ENCODE data around the gene CLEC1B. TPM values are rescaled to one million over a fixed set of nuclear protein-coding genes. Genes with fewer than 3 reads are reported as not detected.
"Not testable (repeated sequence)": the region's sequence is repeated elsewhere in the genome, so short reads cannot be mapped to it uniquely, and the experiment has no call there.

Gene CLEC1B
- total and polyA plus RNA-seq, 2 donors (not counting 3 experiments of a cell fraction or from before 2014, with no cell fraction given): not detected

GRCh38 chr12:9975614-9976013 lies 23.3 kb downstream of the CLEC1B start:
- Histone ChIP-seq H3K27me3 (ENCODE audit: control insufficient read depth in 2 of 2, insufficient read depth in 2 of 2, low read length in 2 of 2) (peaks cover 4 to 5% of the 10 kb centered on the region in 2 experiments), H3K9ac (replicated peaks; ENCODE audit: extremely low read depth, insufficient read depth, low read length) (no peak overlapping the region), H3K9me1 (replicated peaks; ENCODE audit: control insufficient read depth, extremely low read depth, insufficient read depth, low read length) (no peaks in the 10 kb centered on the region), H4K20me1 (replicated peaks; ENCODE audit: control insufficient read depth, extremely low read depth, insufficient read depth, low read length) (no peaks in the 10 kb centered on the region), H2AFZ (ENCODE audit: low read depth, low read length) (no peak overlapping the region), H3K27ac (ENCODE audit: insufficient read depth, low read depth, low read length) (no peak overlapping the region), H3K36me3 (ENCODE audit: control insufficient read depth in 2 of 2, extremely low read depth in 1 of 2, insufficient read depth in 2 of 2, low read length in 2 of 2) (no peaks in the 10 kb centered on the region), H3K4me2 (ENCODE audit: insufficient read depth, low read length) (no peak overlapping the region), H3K9me3 (replicated peaks; ENCODE audit: control insufficient read depth, insufficient read depth, low read length) (no peaks in the 10 kb centered on the region), H3K4me3 (replicated peaks in 1 of 3; ENCODE audit: insufficient read depth in 1 of 3, low read depth in 1 of 3, low read length in 3 of 3) (no peak overlapping the region), H3K79me2 (ENCODE audit: control insufficient read depth, insufficient read depth, low read length) (no peaks in the 10 kb centered on the region), H3K4me1 (ENCODE audit: control insufficient read depth, extremely low read depth, insufficient read depth, low read length) (no peaks in the 10 kb centered on the region)
- dilution Hi-C loops (cut with MboI; ENCODE audit: extremely low pct_ligation_motif_present, low sequenced_read_pairs) (no loop called here), intact Hi-C loops (cut with micrococcal nuclease) (no loop called here)
- TF ChIP-seq EZH2 (IDR thresholded peaks at IDR 0.05; ENCODE audit: borderline replicate concordance, low read depth, low read length, severe bottlenecking) (no peak), JUN (IDR thresholded peaks at IDR 0.05; ENCODE audit: borderline replicate concordance, insufficient read depth, insufficient read length, low read depth) (no peak), MYC (IDR thresholded peaks at IDR 0.05; ENCODE audit: low read depth, low read length) (no peak), POLR2A (IDR thresholded peaks at IDR 0.05; ENCODE audit: low read depth, low read length) (no peak), FOS (IDR thresholded peaks at IDR 0.05; ENCODE audit: borderline replicate concordance, insufficient read depth, low read length) (no peak), GATA2 (IDR thresholded peaks at IDR 0.05; ENCODE audit: insufficient read depth, insufficient read length, low read depth, low read length) (no peak), MAX (IDR thresholded peaks at IDR 0.05; ENCODE audit: insufficient read depth, insufficient read length) (no peak), CTCF (IDR thresholded peaks at IDR 0.05; ENCODE audit: extremely low read depth in 1 of 2, insufficient read depth in 1 of 2, low read depth in 1 of 2, low read length in 2 of 2) (no peak), POLR2AphosphoS5 (IDR thresholded peaks at IDR 0.05; ENCODE audit: insufficient read depth, low read depth, low read length) (no peak)
- CTCF ChIA-PET: no interaction called here
- BruUV-seq (replicated peaks): no TSS peak
- POLR2A ChIA-PET: no interaction called here
- FAIRE-seq (no peak), DNase-seq (ENCODE audit: low read depth, low spot score) (no peak)

DNA sequence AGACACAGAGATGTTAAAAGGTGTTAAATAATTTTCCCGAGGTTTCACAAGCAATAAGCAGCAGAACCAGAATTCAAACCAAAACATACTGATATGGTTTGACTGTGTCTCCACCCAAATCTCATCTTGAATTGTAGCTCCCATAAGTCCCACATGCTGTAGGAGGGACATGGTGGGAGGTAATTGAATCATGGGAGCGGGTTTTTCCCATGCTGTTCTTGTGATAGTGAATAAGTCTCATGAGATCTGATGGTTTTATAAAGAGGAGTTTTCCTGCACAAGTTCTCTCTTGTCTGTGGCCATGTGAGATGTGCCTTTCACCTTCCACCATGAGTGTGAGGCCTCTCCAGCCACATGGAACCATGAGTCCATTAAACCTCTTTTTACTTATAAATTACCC lies 24.2 kb downstream of the CLEC1B start:
- H3K9me1 ChIP-seq (replicated peaks; ENCODE audit: control insufficient read depth, extremely low read depth, insufficient read depth, low read length); CTCF ChIA-PET; H4K20me1 ChIP-seq (replicated peaks; ENCODE audit: control insufficient read depth, extremely low read depth, insufficient read depth, low read length); BruUV-seq (replicated peaks); H3K4me3 ChIP-seq (replicated peaks in 1 of 3; ENCODE audit: insufficient read depth in 1 of 3, low read depth in 1 of 3, low read length in 3 of 3); H3K27me3 ChIP-seq (ENCODE audit: control insufficient read depth in 2 of 2, insufficient read depth in 2 of 2, low read length in 2 of 2); POLR2A ChIA-PET; H3K27ac ChIP-seq (ENCODE audit: insufficient read depth, low read depth, low read length); H3K79me2 ChIP-seq (ENCODE audit: control insufficient read depth, insufficient read depth, low read length); dilution Hi-C loops (cut with MboI; ENCODE audit: extremely low pct_ligation_motif_present, low sequenced_read_pairs); H3K4me1 ChIP-seq (ENCODE audit: control insufficient read depth, extremely low read depth, insufficient read depth, low read length); H3K36me3 ChIP-seq (ENCODE audit: control insufficient read depth in 2 of 2, extremely low read depth in 1 of 2, insufficient read depth in 2 of 2, low read length in 2 of 2); intact Hi-C loops (cut with micrococcal nuclease); H2AFZ ChIP-seq (ENCODE audit: low read depth, low read length); H3K4me2 ChIP-seq (ENCODE audit: insufficient read depth, low read length); FAIRE-seq; H3K9me3 ChIP-seq (replicated peaks; ENCODE audit: control insufficient read depth, insufficient read depth, low read length); DNase-seq (ENCODE audit: low read depth, low spot score); H3K9ac ChIP-seq (replicated peaks; ENCODE audit: extremely low read depth, insufficient read depth, low read length): not testable (repeated sequence)
